Gastroesophageal sphincter (tissue), 4 donors: Measurements from ENCODE around the gene ASIC3. TPM values are rescaled to one million over a fixed set of nuclear protein-coding genes. Genes with fewer than 3 reads are reported as not detected.

Experiments used
- ATAC-seq: fragments of 150-250 bp; one replicate; pipeline ENCODE4 v1.9.1; 2016; ENCODE audit warnings: mild to moderate bottlenecking, moderate library complexity
- H3K27ac ChIP-seq, 4 donors: fragments of 200-600 bp; sonication (generic) in 3 of 4; 1 replicate in 3 of 4; 2 replicates in 1 of 4; pipeline ENCODE4 v1.5.1; 2016 to 2019
- H3K27me3 ChIP-seq: fragments of 200-600 bp; sonication (generic); one replicate; pipeline ENCODE4 v1.5.1; 2019
- H3K36me3 ChIP-seq, 2 donors: fragments of 200-600 bp; sonication (generic); one replicate each; pipeline ENCODE4 v1.5.1; 2019; ENCODE audit warnings: control low read depth in 1 of 2
- H3K4me1 ChIP-seq, 3 donors: fragments of 200-600 bp; sonication (generic); 1 replicate in 2 of 3; 2 replicates in 1 of 3; pipeline ENCODE4 v1.5.1; 2016 to 2019; ENCODE audit warnings: control low read depth in 2 of 3
- H3K4me3 ChIP-seq, 2 donors: fragments of 200-600 bp; sonication (generic); one replicate each; pipeline ENCODE4 v1.5.1; 2019; ENCODE audit warnings: mild to moderate bottlenecking in 1 of 2, moderate library complexity in 1 of 2
- H3K9me3 ChIP-seq, 3 donors: fragments of 200-600 bp; sonication (generic); one replicate each; pipeline ENCODE4 v1.5.1; 2017 to 2019; ENCODE audit warnings: control low read depth in 2 of 3
- CTCF ChIP-seq, 4 experiments: fragments of 200-600 bp in 2 of 4; fragments of 450-650 bp in 2 of 4; sonication (generic) in 1 of 4; IDR thresholded peaks; one replicate each; pipeline ENCODE4 v1.5.1; 2017 to 2019; ENCODE audit warnings: antibody characterized with exemption in 4 of 4, mild to moderate bottlenecking in 2 of 4, moderate library complexity in 2 of 4
- EP300 ChIP-seq: sonication (generic); formaldehyde crosslinking; IDR thresholded peaks from one replicate; pipeline ENCODE4 v1.6.1; 2017; ENCODE audit warnings: antibody characterized with exemption, mild to moderate bottlenecking
- POLR2A ChIP-seq, 2 donors: fragments of 450-650 bp; IDR thresholded peaks; one replicate each; pipeline ENCODE4 v1.6.1; 2017; ENCODE audit warnings: antibody characterized with exemption in 2 of 2, mild to moderate bottlenecking in 2 of 2, moderate library complexity in 1 of 2
- POLR2AphosphoS5 ChIP-seq: sonication (generic); formaldehyde crosslinking; IDR thresholded peaks from one replicate; pipeline ENCODE4 v1.6.1; 2017; ENCODE audit warnings: antibody characterized with exemption
- WGBS, 2 donors: methylation state at CpG; one replicate each; pipeline ENCODE4 v1.1.5; 2018; ENCODE audit warnings: low coverage in 1 of 2; 5-methylcytosine and 5-hydroxymethylcytosine counted together
- total RNA-seq, 4 donors: library from RNA; depleted of rRNA; stranded (reverse); fragments of >200 nt; gene quantifications; one replicate each; pipeline ENCODE4 v1.1.0, GENCODE V29; 2016

Gene ASIC3
- total RNA-seq, 4 donors from 2014 or later: 1.7 to 3.1 (median 2.1) TPM; not detected in 1

- WGBS, 2 donors: 0 to 4% methylated on average over 5 to 6 of the region's 17 CpGs
- TF ChIP-seq CTCF (IDR thresholded peaks at IDR 0.05) (no peak), EP300 (no peak), POLR2AphosphoS5 (no peak)
- H3K9me3 ChIP-seq: no peaks in the 10 kb centered on the region
- H3K27ac ChIP-seq: peak overlapping the region; percentile 77 to 99 (median 90)
- no peak for ATAC-seq
- peaks cover 0 to 21% of the 10 kb centered on the region in 2 donors for H3K36me3 ChIP-seq
- peaks cover 6 to 66% (median 40%) of the 10 kb centered on the region in 3 donors for H3K4me1 ChIP-seq
- H3K4me3 ChIP-seq: peak overlapping the region; percentile 89 to 91
- no peaks in the 10 kb centered on the region for H3K27me3 ChIP-seq
These were observed 11.7 kb downstream of the ASIC3 start for GRCh38 chr7:151060113-151060415.

GRCh38 chr7:151060416-151061212, 12.3 kb downstream of the ASIC3 start:
- Histone ChIP-seq H3K9me3 (no peaks in the 10 kb centered on the region), H3K36me3 (peaks cover 0 to 27% of the 10 kb centered on the region in 2 donors), H3K27me3 (no peaks in the 10 kb centered on the region), H3K27ac (peak overlapping the region in 3 of 4 donors; percentile 86 to 99 (median 95)), H3K4me3 (peak overlapping the region; percentile 89 to 91), H3K4me1 (peaks cover 6 to 66% (median 40%) of the 10 kb centered on the region in 3 donors)
- peak; percentile 21 for TF ChIP-seq POLR2AphosphoS5
- no peak for TF ChIP-seq CTCF (IDR thresholded peaks at IDR 0.05)
- TF ChIP-seq POLR2A (IDR thresholded peaks at IDR 0.05): no peak
- TF ChIP-seq EP300: no peak
- 0 to 17% methylated on average over 1 to 2 of the region's 21 CpGs for whole genome bisulfite sequencing, 2 donors
- ATAC-seq: no peak

GRCh38 chr7:151061213-151062110, 13.1 kb downstream of the ASIC3 start:
- Histone ChIP-seq H3K9me3 (no peaks in the 10 kb centered on the region), H3K27me3 (no peaks in the 10 kb centered on the region), H3K36me3 (peaks cover 0 to 35% of the 10 kb centered on the region in 2 donors), H3K27ac (peak overlapping the region; percentile 4 to 99 (median 90)), H3K4me3 (peak overlapping the region in 1 of 2 donors; percentile 89), H3K4me1 (peaks cover 6 to 66% (median 40%) of the 10 kb centered on the region in 3 donors)
- 18 to 33% methylated on average over 10 to 11 of the region's 33 CpGs for WGBS, 2 donors
- TF ChIP-seq POLR2A (IDR thresholded peaks at IDR 0.05) (no peak), CTCF (IDR thresholded peaks at IDR 0.05) (no peak), EP300 (no peak)
- ATAC-seq: no peak

GRCh38 chr7:151062111-151062398, 13.7 kb downstream of the ASIC3 start:
- no peak for TF ChIP-seq EP300
- TF ChIP-seq POLR2A (IDR thresholded peaks at IDR 0.05): no peak
- TF ChIP-seq POLR2AphosphoS5: no peak
- no peak for TF ChIP-seq CTCF (IDR thresholded peaks at IDR 0.05)
- H3K9me3 ChIP-seq: no peaks in the 10 kb centered on the region
- peak overlapping the region in 1 of 2 donors; percentile 43 for H3K4me3 ChIP-seq
- H3K27me3 ChIP-seq: no peaks in the 10 kb centered on the region
- peaks cover 0 to 41% of the 10 kb centered on the region in 2 donors for H3K36me3 ChIP-seq
- WGBS, 2 donors: no CpG with 5 or more reads among the region's 11 CpGs
- no peak for ATAC-seq
- peak overlapping the region in 3 of 4 donors; percentile 86 to 99 (median 95) for H3K27ac ChIP-seq
- peaks cover 5 to 60% (median 35%) of the 10 kb centered on the region in 3 donors for H3K4me1 ChIP-seq
